ENCODE measurements around the gene CD300C.
"Not testable (repeated sequence)": the region's sequence is repeated elsewhere in the genome, so short reads cannot be mapped to it uniquely, and the experiment has no call there.

Gene CD300C

DNA sequence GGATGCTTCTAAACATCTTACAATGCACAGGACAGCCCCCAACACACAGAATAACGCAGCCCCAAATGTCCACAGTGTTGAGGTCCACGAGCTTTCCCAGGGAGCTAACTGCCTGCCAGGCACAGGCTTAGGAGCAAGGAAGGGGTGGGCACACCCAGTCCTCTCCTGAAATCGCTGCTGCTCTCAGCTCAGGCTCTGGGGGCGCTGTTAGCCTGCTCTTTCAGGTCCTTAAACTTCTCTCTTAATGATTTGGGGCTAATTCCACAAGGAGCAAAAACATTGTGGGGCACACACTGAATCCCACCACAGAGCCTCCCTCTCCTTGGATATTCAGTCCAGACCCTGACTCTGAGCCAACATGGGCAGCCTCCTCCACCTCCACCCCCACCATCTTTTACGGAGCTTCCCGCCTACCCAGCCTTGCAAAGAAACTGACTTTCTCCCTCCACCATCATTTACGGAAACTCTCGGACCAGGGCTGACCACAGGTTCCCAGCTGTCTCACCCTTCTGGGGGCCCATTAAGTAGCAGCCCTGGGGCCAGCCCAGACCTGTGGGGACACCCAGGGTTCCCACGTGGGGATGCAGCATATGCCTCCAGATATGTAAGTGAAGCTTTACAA, 20.3 kb upstream of the CD300C start:
- peak; percentile 31 for DNase-seq (ENCODE audit: low read depth, low spot score)
- H3K4me3 ChIP-seq (ENCODE audit: low read length) = no peak overlapping the region

DNA sequence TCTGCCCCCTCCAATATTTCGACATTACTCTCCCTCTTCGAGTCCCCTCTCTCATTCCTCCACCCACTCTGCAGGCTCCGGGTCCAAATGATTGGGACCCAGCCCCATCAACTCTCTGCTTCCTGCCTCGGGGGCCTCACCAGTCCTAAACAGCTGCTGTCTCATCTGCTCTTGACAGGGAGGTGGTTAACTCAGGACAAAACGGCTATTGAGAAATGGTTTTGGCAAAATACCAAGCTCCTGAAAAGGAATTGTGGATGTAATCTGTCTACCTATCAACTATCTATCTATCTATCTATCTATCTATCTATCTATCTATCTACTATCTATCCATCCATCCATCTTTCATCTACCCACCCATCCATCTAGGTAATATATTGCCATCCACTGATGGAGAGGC, 19.2 kb upstream of the CD300C start:
- no peak for DNase-seq (ENCODE audit: low read depth, low spot score)
- H3K4me3 ChIP-seq (ENCODE audit: low read length) = no peak overlapping the region

GRCh38 chr17:74563358-74563757, 17.4 kb upstream of the CD300C start:
- DNase-seq (ENCODE audit: low read depth, low spot score) = no peak
- H3K4me3 ChIP-seq (ENCODE audit: low read length) = no peak overlapping the region

- DNase-seq (ENCODE audit: low read depth, low spot score) = no peak
- no peak overlapping the region for H3K4me3 ChIP-seq (ENCODE audit: low read length)
These were observed 15.7 kb upstream of the CD300C start for GRCh38 chr17:74561586-74561985.

- DNase-seq (ENCODE audit: low read depth, low spot score) = peak; percentile 31
- H3K4me3 ChIP-seq (ENCODE audit: low read length) = no peak overlapping the region
These were observed 13.1 kb upstream of the CD300C start for GRCh38 chr17:74558882-74559519.

DNA sequence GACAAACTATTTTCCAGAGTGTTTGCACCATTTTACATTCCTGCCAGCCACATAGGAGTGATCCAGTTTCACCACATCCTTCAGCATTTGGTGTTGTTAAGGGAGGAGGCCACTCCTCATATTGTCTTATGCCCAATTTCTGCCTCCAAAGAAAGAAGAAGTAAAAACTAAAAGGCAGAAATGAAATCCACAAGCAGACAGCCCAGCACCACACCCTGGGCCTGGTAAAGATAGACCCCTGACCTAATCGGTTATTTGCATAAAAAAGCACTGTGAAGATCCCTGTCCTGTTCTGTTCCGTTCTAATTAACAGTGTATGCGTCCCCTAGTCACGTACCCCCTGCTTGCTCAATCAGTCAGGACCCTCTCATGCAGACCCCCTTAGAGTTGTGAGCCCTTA, 12.5 kb upstream of the CD300C start:
- not testable (repeated sequence) for H3K4me3 ChIP-seq (ENCODE audit: low read length); DNase-seq (ENCODE audit: low read depth, low spot score)

DNA sequence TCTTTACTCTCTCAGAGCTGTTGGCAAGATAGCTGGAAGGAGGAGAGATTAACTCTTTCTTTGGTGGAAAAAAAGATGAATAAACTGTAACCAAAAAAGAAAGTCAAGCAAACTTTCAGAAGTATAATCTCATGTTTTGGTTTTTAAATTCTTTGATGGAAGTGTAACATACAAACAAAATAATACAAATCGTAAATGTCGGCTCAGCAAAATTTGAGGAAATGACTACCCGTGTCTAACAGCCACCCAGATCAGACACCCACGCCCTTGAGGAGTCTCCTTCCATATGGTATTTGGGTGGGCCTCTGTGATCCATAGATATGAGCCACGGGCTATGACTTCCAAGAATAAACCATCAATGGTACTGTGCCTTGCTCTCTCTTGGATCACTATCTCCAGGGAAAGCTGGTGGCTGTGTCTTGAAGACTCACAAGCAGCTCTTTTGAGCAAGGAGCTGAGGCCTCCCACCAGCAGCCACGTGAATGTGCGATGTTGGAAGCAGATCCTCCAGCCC, 9.6 kb upstream of the CD300C start:
- H3K4me3 ChIP-seq (ENCODE audit: low read length) = no peak overlapping the region
- no peak for DNase-seq (ENCODE audit: low read depth, low spot score)

DNA sequence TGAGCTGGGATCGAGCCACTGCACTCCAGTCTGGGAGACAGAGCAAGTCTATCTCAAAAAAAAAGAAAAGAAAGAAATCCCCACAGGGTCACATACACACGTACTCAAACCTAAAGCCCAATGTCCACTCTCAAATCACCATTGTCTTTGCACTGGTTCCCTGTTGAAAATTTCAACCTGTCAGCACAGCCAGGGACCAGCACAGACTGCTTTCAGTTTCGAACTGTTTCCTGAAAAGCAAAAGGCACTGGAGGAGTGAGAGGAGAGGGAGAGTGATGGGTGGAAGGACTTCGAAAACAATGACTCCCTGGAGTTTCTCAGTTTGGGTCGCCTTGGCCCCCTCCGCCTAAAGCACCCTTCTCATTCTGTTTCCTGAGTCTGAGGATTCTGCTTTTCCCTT, 9.0 kb upstream of the CD300C start:
- H3K4me3 ChIP-seq (ENCODE audit: low read length) = no peak overlapping the region
- DNase-seq (ENCODE audit: low read depth, low spot score) = no peak

- DNase-seq (ENCODE audit: low read depth, low spot score) = no peak
- H3K4me3 ChIP-seq (ENCODE audit: low read length) = no peak overlapping the region
These were observed 6.1 kb upstream of the CD300C start for GRCh38 chr17:74552037-74552436.

- H3K4me3 ChIP-seq (ENCODE audit: low read length) = no peak overlapping the region
- DNase-seq (ENCODE audit: low read depth, low spot score) = no peak
These were observed 4.7 kb upstream of the CD300C start for GRCh38 chr17:74550602-74551001.

GRCh38 chr17:74549343-74549742, 3.4 kb upstream of the CD300C start:
- no peak for DNase-seq (ENCODE audit: low read depth, low spot score)
- no peak overlapping the region for H3K4me3 ChIP-seq (ENCODE audit: low read length)

GRCh38 chr17:74547736-74548135, 1.8 kb upstream of the CD300C start:
- H3K4me3 ChIP-seq (ENCODE audit: low read length) = no peak overlapping the region
- DNase-seq (ENCODE audit: low read depth, low spot score) = peak; percentile 41

DNA sequence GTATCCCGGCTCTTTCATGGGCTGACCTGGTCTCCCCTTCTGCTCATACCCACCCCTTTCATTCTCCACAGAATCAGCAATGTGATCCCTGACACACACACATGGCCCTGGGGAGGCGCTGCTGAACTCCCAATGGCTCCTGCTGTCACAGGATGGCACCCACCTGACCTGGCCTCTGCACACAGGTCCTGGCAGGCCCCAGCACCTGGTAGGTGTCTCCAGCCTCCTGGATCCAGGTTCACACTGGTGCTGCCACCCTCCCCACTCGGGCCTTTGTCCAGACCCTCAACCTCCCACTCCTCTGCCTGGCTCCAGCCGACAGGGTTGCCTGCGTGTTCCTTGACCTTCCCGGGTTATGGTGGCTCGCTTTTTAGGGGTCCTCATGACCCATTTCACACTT, 1.3 kb upstream of the CD300C start:
- no peak overlapping the region for H3K4me3 ChIP-seq (ENCODE audit: low read length)
- no peak for DNase-seq (ENCODE audit: low read depth, low spot score)

DNA sequence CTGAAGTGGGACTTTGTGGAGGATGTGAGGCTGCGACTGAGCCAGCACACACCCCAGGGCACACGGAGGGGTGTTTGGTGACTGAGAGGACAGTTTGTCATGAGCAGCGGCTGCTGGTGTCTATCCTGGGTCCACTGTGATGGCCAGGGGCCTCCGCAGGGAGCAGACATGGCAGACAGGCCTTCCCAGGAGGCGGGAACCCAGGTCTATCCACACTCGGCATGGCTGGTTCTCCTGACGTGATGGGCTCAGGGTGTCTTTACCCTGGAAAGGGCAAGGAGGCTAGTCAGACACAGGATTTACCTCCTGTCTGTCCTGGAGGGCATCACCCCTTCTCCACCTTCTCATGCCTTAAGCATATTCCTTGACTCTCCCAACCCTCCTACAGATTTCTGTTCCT, 671 bp upstream of the CD300C start:
- DNase-seq (ENCODE audit: low read depth, low spot score) = no peak
- no peak overlapping the region for H3K4me3 ChIP-seq (ENCODE audit: low read length)

- no peak overlapping the region for H3K4me3 ChIP-seq (ENCODE audit: low read length)
These were observed 698 bp downstream of the CD300C start for GRCh38 chr17:74544991-74545842.

DNA sequence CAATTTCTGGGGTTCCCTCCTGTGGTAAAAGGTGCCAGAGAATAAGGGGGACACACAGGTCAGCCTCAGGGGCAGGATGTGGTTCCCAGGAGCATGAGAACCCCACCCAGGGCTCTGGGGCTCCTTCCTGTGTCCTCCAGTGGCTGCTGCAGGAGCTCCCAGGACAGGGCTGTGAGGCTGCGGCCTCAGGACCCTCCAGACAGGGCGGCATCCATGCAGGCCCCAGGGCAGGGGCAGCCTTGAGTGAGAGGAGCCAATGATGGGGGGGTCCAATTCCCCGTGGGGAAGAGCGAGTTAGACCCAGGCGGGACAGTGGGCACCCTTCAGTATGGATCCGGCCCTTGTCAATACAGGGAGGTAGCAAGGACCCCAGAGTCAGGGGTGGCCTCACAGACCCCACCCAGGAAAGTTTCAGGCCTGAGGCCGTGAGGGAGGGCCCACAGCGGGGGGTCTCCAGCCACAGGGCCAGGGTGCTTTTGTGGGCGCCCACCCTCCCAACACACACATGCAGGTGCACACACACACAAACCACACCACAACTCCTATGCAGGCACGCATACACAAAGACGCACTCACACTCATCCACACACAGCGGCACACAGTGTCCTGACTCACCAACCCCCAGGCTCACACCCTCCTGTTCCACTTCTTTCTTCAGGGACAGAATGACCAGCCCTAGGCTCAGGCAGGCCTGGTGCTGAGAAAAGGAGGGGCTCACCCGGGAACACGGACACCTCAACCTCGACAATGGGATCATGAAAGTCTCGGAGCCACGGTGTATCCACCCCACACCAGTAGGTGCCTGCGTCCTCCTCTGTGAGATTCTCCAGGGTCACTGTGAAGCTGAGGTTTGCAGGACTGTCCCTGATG, 1.8 kb downstream of the CD300C start:
- H3K4me3 ChIP-seq (ENCODE audit: low read length) = no peak overlapping the region
- no peak for DNase-seq (ENCODE audit: low read depth, low spot score)

More at GRCh38 chr17:74544991-74545842, 698 bp downstream of the CD300C start:
- DNase-seq (ENCODE audit: low read depth, low spot score) = no peak

GRCh38 chr17:74543406-74543805, 2.5 kb downstream of the CD300C start:
- no peak overlapping the region for H3K4me3 ChIP-seq (ENCODE audit: low read length)
- DNase-seq (ENCODE audit: low read depth, low spot score) = no peak

DNA sequence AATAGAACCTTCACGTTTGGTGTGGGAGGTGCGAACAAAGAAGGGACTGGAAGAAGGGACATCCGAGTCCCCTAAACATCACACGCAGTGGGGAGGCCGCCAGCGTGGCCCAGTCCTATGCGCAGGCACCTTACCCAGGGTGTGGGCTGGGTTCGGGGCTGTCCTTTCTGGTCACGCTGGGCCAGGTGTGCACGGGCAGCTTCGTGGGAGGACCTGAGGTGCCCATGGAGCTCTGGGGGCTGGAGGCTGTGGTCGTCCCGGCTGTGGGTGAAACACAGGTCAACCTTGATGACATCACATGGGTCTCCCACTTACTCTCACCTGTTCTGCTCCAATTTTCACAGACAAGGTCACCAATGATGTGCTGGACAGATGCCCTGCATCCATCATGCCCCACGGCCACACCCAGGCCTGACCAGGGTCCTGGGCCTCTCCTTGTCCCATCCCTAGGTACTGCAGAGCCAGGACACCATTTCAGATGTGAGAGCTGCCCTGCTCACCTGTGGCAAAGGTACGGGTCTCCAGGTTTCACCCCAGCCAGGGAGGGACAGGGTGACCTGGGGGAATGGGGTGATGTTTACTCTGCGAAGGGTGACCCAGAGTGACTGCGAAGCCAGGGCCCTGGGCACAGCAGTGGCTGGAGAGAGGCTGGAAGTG, 3.1 kb downstream of the CD300C start:
- no peak overlapping the region for H3K4me3 ChIP-seq (ENCODE audit: low read length)
- DNase-seq (ENCODE audit: low read depth, low spot score) = no peak

- DNase-seq (ENCODE audit: low read depth, low spot score) = no peak
- no peak overlapping the region for H3K4me3 ChIP-seq (ENCODE audit: low read length)
These were observed 3.7 kb downstream of the CD300C start for GRCh38 chr17:74542166-74542565.

Measured in Jurkat, Clone E6-1 (cell line).